HK-2 (cell line): ENCODE measurements around the gene PKD1.

Experiments
- DNase-seq: peaks from one replicate; pipeline ENCODE4 v3.0.0-alpha.2; 2018; ENCODE audit not compliant: unreplicated experiment

PKD1 gene

DNA sequence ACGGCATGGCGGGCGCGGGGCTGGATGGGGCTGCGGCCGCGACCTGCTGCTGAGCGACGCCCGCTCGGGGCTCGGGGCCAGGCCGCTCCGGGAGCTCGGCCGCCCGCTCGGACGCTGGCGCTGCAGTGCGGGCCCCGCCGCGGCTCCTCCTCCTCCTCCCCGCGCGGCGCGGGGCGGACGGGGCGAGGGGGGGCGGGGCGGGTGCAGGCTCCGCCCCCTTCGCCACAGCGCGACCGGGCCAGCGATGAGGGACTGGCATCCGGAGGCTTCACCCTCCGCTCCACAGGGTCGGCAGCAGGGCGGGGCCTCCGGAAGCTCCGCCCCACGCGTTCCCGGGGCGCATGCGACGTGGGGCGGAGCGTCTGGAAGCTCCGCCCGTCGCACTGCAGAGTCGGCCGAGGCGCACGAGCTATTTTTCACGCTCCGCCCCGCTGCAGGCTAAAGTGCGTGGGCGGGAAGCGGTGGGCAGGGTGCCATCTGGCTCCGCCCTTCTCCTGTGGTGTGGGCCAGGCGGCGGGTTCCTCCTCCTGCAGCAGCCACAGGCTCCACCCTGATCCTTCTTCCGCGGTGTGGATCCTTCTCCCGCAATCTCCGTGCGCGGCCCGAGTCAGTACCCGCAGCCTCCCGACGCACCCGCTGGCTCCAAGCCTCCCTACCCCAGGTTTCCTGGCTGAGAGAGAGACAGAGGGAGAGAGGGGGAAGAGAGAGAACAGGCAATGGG, at the start of gene PKD1:
TSS of gene PKD1 (minus strand) at position 129 of the 721 bp plus-strand sequence. CDS start 209 bp downstream, outside the sequence.
- DNase-seq, result peak; percentile 77

DNA sequence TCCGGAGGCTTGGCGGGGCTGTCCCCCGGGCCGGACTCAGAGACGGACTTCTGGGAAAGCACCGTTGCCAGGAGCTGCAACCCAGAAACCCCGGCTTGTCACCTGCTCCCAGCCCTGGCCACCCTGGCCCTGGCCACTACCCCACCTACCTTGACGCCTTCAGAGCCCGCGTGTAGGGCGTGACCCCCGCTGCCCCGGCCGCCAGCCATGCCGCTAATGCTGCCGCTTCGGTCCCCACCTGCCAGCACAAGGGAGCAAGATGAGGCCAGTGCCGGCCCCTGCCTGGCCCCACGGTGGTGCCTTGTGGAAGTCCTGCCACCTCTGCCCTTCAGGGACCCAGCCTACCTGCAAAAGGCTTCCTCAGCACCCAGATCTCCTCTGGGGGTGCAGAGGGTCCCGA, 49.3 kb upstream of the PKD1 start:
- DNase-seq, result no peak

DNA sequence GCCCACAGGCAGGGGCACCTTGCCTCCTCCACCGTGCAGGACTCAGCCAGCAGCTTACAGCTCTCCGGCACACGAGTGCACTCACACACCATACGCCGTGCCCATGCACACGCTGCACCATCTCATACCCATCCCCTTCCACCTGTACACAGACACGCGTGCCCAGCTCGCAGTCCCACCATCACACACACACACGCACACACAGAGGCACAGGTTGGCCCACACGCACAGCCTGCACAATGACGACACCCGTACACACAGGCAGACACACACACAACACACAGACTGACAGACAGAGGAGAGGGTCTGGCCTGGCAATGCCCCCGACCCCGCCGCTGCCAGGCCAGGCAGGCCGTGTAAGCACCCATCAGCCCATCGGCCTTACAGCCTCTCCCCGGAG, 48.6 kb upstream of the PKD1 start:
- no peak for DNase-seq

DNA sequence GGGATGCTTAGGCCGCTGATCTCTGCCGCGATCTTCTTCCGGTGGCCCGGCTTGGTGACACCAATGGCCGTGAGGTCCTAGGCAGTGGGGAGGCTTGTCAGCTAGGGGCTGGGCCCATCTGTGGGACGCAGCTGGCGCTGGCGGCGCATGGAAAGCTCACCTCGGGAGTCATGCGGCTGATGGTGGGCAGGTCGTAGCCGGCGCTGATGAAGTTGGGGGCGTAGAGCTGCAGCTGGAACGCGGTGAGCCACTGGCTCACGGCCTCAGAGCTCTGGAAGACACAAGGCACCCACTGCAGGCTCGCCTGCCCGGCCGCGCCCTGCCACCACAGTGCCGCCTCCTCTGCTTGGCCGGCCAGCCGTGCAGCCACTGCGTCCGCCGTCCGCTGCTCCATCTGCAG, 48.0 kb upstream of the PKD1 start:
- peak; percentile 31 for DNase-seq

DNA sequence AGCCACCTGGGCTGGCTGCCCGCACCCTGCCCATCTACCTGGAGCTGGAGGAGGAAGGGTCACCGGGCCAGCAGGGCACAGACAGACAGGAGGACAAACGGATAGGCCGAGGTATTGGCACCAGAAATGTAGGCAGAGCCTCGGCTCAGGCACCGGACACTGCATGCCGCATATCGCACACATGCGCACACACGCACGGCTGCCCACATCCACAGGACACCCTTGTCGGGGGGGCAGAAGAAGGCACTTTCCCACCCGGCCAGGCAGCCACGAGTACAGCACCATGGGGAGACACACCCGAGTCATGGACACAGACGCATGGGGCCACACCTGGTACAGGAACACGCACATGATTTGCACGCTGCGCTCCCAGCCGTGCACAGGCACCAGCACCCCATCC, 46.3 kb upstream of the PKD1 start:
- no peak for DNase-seq

DNA sequence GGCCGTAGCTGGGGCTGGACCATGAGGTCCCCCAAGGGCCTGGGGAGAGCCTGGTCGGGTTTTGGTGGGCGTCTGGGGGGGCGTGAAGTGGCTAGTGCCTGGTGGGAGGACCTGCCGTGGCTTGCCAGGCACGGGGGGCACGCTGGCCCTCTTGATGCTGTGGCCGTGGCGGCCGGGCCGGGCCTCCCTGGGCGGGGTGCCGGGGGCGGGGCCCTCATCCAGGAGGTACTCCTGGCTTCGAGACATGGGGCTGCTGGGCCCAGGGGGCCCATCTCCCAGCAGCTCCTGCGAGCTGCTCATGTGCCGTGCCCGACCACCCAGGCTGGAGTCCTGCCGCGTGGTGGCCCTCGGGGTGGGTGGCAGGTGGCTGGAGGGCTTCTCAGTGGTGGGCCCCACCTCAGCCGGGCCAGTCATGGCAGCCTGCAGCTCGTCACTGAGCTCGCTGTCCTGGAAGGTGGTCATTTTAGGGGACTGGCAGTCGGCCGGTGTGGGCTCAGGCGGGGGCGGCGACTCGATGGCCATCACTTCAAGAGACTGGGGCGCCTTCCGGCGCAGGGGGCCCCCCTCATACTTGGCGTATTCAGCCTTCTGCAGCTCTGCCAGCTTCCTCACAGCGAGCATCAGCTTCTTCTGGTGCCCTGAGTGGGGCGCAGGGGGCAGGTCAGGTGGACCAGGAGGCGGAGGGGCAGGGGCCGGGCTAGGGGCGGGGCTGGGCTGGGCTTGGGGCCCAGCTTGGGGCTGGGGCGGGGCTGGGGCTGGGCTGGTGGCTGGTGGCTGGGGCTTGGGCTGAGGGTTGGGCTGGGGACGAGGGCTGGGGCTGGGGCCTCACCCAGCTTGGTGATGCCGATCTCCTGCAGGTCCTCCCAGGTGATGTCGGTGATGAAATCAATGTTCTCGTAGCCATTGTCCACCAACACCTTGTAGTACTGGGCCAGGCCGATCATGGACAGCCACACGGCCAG, 45.5 kb upstream of the PKD1 start:
- DNase-seq, result no peak

DNA sequence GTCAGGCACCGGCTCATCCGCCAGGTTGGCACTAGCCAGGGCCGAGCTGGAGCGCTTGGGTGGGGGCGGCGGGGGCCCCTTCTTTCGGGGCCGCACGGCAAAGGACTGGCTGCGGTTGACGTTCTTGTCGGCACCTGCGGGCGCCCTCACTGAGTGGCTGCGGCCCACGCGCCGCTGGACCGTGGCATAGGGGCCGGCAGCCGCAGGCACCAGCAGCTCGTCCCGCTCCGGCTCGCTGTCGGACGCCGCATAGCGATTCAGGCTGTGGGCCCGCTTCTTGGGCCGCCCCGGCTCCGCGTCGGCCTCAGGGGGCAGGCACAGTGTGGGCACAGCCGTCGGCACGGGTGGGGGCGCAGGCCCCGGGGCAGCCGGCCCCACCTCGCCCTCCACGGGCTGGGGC, 44.8 kb upstream of the PKD1 start:
- no peak for DNase-seq

DNA sequence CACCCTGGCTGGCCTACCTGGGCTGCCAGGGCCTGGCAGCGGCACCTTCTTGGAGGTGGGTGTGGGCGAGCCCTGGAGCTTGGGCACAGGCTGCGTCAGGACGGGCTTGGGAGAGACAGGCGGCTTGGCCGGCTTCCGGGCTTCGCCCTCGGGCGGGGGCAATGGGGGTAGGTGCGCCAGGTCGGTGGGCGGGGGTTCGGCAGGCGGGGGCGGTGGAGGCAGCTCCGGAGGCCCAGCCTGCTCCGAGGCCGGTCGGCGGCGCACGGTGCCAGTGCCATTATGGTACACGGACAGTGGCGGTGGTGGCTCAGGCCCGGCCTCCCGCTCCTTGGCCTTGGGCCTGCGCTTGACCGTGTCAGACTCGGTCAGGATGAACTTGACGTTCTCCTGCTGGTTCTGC, 43.9 kb upstream of the PKD1 start:
- DNase-seq, result no peak

DNA sequence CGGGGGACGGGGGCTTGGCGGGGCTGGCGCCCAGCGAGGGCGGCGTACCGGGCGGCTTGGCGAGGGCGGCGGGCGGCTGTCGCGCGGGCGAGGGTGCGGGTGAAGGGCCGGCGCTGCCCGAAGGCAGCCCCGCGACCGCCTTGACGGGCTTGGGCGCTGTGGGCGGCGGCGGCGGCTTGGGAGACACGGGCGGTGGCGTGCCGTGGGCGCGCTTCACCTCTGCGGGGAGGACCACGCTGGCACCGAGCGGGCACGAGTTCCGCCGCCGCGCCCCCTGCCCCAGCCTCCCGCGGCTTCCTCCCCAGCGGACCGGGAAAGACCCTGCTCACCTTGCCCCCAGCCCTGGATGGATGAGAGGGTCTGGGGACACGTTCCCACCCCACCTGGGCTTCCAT, 43.4 kb upstream of the PKD1 start:
- DNase-seq, result no peak

DNA sequence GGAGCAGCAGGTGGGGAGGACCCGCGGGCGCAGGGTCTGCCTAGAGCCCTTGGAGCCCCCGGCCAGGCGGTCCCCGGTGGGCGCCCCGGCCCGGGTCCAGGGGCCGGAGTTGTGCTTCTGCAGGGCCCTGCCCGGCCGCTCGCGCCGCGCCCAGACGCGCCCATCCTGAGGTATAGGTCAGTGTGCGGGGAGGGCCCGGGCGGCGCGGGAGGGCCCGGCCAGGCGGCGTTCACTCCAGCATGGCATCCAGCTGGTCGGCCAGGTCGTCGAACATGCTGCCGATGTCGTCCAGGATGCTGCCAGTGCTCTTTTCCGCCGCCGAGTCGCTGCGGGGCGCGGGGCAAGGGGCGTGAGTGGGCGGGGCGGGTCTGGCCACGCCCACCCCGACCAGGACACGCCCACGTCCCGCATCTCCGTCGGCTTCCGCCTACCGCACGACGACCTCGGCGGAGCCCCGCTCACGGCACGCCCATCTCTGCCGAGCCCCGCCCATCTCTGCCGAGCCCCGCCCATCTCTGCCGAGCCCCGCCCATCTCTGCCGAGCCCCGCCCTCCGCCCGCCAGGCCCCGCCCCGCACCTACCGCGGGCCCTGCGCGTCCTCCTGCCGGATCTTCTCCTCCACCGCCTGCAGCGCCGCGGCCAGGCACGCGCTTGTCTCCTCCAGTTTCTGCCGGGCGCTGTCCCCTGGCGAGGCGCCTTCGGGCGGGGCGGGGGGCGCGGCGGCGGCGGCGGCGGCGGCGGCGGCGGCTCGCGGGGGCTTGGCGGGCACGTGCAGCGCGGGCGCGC, 42.8 kb upstream of the PKD1 start:
- no peak for DNase-seq

DNA sequence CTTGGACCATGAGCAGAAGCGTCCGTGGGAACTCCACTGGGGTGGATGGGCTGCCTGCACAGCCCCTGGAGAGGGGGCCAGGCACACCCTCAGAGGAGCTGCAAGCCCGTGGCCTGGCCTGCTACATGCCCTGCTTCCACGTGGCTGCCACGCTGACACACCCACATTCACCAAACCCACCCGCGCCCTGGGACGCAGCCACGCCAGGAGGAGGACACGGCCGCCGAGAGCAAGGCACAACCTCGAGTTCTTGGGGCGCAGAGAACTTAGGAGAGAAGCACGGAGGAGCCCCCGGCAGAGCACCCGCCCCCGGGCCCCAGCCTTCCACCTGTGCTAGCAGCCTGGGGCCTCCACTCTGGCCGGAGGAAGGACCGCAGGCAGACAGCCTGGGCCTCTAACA, 41.9 kb upstream of the PKD1 start:
- no peak for DNase-seq

DNA sequence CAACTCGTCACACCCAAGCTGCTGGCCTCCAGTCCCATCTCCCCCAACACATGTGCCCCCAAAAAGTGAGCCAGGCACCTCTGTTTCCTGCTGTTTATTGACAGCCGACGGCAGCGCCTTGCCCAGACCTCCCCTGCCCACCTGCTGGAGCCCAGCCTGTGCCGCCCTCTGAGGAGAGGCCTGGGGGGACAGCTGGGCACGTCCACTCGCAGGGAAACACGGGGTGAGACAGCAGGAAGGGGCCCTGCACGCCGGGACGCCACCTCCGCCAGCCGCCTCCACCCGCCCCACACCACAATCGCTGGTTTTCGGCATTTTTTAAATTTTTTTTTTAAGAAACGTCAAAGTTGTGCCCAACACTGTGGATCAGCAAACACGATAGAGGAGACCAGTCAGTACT, 41.4 kb upstream of the PKD1 start:
- DNase-seq, result no peak

DNA sequence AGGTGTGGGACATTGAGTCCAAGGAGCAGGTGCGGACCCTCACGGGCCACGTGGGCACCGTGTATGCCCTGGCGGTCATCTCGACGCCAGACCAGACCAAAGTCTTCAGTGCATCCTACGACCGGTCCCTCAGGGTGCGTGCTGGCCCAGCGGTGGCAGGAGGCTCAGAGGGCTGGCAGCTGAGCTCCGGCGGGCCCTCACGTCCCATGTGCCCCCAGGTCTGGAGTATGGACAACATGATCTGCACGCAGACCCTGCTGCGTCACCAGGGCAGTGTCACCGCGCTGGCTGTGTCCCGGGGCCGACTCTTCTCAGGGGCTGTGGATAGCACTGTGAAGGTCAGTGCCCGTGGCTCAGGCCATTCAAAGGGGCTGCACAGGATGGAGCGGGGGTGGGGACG, 40.3 kb upstream of the PKD1 start:
- DNase-seq, result no peak

DNA sequence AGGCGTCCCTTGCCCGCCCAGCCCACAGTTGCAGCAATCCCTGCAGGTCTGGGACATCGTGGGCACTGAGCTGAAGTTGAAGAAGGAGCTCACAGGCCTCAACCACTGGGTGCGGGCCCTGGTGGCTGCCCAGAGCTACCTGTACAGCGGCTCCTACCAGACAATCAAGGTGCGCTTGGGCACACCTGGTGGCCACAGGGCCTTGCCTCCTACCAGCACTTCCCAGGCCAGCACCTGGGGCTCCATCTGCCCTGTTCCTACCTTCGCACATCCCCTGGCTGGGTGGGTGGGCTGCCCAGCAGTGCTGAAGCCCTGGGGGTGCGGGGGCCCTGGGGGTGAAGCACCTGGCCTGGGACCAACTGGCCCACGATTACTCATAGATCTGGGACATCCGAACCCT, 39.8 kb upstream of the PKD1 start:
- no peak for DNase-seq

DNA sequence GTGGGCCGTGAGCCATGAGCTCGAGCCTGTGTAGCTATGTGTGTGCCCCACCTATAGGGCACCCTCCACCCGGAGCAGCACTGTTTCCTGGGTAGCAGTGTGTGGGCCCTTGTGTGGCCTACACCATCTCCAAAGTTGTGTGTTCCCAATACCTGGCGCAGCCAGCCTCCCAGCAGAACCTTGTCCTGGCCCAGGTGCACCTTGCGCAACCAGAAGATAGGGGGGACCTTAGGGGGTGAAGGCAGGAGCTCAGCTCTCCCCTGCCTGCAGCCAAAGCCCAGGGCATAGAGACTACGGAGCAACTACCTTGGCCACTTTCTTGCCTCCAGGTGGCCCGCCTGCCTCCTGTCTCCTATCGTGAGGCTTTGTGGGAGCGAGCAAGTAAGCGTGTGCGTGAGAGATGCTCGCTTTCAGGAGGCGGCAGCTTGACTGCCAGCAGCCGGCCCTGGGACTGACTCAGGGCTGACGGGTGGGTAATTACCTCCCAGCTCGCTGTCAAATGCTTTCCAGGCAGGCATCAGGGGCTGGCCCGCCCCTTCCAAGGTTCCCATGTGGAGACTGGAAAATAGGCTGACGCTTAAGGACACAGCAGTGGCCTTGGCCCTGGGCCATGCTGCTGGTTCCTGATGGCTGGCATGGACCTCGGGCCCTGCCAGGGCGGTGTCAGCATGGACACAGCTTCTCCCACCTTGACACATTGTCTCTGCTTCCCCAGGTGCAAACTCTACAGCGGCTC, 38.9 kb upstream of the PKD1 start:
- DNase-seq, result no peak

DNA sequence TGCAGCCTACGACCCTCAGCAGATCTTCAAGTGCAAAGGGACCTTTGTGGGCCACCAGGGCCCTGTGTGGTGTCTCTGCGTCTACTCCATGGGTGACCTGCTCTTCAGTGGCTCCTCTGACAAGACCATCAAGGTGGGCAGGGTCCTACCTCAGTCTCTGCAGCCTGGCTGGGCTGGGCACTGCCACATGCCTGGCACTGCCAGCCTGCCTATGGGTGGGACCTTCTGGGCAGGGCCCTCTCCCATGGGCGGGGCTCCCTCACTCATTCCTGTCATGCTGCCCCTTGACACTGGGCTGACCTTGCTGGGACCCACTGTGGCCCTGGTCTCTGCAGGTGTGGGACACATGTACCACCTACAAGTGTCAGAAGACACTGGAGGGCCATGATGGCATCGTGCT, 38.2 kb upstream of the PKD1 start:
- no peak for DNase-seq

DNA sequence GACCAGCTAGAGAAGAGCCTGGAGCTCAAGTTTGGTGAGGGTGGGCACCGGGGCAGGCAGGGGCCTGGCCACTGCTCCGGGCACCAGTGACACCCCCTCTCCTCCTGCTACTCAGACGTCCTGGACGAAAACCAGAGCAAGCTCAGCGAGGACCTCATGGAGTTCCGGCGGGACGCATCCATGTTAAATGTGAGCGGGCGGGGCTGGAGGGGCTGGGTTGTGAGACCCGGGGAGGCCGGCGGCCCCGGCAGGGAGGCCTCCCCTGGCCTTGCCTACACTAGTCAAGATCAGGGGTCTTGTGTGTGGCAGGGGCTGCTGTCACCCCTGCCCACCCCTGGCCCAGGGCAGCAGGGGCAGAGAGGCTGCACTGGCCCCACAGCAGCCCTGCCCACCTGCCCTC, 37.7 kb upstream of the PKD1 start:
- no peak for DNase-seq

DNA sequence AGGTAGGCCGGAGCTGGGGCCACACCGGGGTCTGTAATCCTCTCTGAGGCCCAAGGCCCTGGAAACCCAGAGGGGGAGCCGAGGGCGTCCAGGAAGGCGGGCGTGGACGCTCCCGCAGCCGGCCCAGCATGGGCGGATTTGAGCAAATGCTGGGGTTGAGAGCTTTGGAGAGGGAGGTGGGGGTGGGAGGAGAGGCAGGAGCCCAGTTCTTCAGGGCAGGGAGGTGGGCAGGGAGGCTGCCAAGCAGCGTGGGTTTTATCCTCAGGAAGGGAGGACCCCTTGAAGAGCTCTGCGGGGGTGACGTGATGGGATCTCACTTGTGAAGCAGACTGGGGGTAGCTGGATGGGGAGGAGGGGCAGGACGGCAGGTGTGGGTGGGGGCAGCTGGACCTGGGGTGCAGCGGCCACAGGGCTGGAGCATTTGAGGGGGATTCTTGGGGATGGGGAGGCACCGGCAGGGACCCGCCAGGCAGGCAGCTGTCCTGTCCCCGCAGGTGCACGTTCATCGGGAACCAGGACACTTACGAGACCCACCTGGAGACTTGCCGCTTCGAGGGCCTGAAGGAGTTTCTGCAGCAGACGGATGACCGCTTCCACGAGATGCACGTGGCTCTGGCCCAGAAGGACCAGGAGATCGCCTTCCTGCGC, 37.1 kb upstream of the PKD1 start:
- no peak for DNase-seq

DNA sequence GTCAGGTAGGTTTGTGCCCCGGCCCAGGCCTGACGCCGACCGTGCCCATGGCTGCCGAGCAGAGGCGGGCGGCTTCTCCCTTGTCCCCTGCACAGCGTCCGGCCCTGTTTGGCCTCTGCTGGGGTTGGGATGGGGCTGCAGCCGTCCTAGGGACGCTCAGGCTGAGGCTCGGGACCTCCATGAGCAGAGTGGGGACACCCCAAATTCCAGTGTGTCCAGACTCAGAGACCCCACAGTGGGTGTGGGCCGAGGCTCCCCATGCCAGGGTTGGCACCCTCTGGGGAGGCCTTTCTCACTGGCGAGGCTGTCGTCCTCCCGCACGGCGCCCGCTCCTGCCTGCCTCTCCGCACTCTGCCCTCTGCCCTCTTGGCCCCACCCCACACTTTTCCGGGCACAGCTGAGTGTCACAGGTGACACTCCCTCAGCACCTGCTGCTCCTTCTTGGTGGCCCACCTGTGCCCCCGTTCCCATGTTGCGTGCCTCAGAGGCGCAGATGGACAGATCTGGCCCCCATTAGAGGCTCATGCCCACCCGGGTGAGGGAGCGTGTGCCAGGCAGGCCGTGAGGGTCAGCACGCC, 36.0 kb upstream of the PKD1 start:
- no peak for DNase-seq

DNA sequence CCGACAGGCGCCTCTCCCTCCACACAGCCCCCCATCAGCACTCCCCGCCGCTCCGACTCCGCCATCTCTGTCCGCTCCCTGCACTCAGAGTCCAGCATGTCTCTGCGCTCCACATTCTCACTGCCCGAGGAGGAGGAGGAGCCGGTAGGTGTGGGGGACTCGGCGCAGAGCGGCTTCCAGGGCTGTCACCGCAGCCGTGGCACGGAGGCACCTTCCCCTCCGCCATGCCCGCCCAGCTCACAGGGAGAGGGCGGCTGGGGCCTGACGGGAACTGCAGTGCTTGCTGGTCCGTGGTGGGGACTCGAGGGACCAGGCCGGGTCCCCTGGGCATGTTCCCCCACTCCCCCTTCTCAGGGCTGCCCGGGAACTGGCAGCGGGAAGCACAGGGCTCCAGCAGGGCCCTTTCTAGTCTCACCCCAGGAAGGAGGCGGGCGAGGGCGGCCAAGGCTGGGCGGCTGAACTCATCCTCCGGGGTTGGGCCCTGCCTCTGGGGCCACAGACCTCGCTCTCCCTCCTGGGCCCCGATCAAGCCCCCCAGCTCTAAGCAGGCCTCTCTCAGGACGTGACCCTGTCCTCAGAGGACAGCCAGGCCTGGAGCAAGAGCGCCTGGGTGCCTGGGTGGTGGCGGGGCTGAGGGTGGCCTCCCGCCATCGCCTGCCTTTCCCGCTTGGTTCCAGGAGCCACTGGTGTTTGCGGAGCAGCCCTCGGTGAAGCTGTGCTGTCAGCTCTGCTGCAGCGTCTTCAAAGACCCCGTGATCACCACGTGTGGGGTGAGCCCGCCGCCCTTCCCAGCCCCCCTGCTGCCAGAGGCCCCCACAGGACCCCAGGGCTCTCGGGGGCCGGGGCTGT, 35.1 kb upstream of the PKD1 start:
- DNase-seq, result no peak
